Activated CD4-positive, alpha-beta T cell treated with anti-CD3 and anti-CD28 coated beads, Interleukin-2, amount 10 ng/mL, durations not matched to agents 24 days and 14 days (primary cell): ENCODE results near the gene STUB1. TPM values are rescaled to one million over a fixed set of nuclear protein-coding genes. Genes with fewer than 3 reads are reported as not detected.

Experiments
- DNase-seq: peaks from one replicate; pipeline ENCODE4 v3.0.0; 2022
- H3K27ac Mint-ChIP-seq: one replicate; pipeline ENCODE4 v1.8.0; 2022; ENCODE audit warnings: mild to moderate bottlenecking, mixed read lengths
- H3K27me3 Mint-ChIP-seq: one replicate; pipeline ENCODE4 v1.8.0; 2022; ENCODE audit warnings: mixed read lengths
- H3K36me3 Mint-ChIP-seq: one replicate; pipeline ENCODE4 v1.8.0; 2022; ENCODE audit warnings: low read depth, mild to moderate bottlenecking, mixed read lengths
- H3K4me1 Mint-ChIP-seq: one replicate; pipeline ENCODE4 v1.8.0; 2021; ENCODE audit warnings: mixed read lengths
- H3K4me3 Mint-ChIP-seq: one replicate; pipeline ENCODE4 v1.8.0; 2022; ENCODE audit warnings: mild to moderate bottlenecking, moderate library complexity, mixed read lengths
- H3K9me3 Mint-ChIP-seq: one replicate; pipeline ENCODE4 v1.8.0; 2021; ENCODE audit warnings: mixed read lengths
- intact Hi-C: fragments of 100-400 bp; cut with micrococcal nuclease; formaldehyde crosslinking; loops from one replicate; pipeline ENCODE4 v1.15.1; 2023
- total RNA-seq: library from RNA; stranded (reverse); gene quantifications from 2 replicates; pipeline ENCODE4 v1.2.3, GENCODE V29; 2022

Gene STUB1
- total RNA-seq, 1 donor from 2014 or later: 93.8 TPM

DNA sequence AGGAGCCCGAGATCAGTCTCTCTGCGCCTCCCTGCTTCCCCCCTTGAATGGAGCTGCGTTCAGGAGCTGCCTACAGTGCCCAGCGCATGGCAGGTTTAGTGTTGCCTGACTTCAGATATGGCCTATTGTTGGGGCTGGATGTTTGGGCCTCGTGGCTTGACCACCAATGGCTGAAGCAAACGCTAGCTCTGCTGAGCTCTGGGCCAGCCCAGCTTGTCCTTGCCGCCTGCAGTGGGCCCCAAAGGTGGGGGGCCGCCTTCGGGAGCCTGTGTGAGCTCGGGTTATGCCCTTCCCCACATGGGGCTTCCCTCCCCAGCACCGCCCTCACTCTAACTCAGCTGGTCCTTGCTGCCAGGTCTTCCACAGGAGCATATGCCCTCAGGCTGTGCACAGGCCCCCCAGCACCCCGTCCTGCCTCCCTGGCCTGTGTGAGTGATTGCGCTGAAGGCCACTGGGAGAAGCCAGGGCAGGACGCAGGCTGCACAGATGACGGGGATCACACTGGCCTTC lies 42.1 kb upstream of the STUB1 start:
- Mint-ChIP-seq H3K4me1 (peaks cover 6% of the 10 kb centered on the region), H3K4me3 (no peak overlapping the region), H3K36me3 (no peaks in the 10 kb centered on the region), H3K9me3 (no peaks in the 10 kb centered on the region), H3K27ac (no peak overlapping the region), H3K27me3 (peaks cover 2% of the 10 kb centered on the region)
- intact Hi-C loops: no loop called here
- no peak for DNase-seq

DNA sequence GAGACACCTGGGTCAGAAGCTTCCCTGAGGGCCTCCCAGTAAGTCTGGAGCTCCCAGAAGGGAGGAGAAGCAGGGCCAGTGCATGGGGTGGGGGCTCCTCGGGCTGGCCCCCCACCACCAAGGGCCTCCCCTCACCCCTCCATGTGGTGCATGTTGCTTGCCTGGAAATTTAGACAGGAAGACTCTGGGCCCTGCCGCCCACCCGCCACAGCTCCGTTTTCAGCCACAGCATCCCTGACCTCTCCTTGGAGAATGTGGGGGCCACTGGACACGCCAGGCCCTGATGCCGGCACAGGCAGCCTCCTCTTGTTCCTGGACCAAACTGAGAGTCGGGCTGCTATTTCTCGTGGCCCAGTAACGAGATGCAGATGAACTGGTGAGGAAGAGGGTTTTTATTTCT lies 41.4 kb upstream of the STUB1 start:
- intact Hi-C loops: no loop called here
- Mint-ChIP-seq H3K9me3 (no peaks in the 10 kb centered on the region), H3K36me3 (no peaks in the 10 kb centered on the region), H3K4me3 (no peak overlapping the region), H3K27me3 (peaks cover 2% of the 10 kb centered on the region), H3K4me1 (peaks cover 8% of the 10 kb centered on the region), H3K27ac (no peak overlapping the region)
- DNase-seq: no peak

DNA sequence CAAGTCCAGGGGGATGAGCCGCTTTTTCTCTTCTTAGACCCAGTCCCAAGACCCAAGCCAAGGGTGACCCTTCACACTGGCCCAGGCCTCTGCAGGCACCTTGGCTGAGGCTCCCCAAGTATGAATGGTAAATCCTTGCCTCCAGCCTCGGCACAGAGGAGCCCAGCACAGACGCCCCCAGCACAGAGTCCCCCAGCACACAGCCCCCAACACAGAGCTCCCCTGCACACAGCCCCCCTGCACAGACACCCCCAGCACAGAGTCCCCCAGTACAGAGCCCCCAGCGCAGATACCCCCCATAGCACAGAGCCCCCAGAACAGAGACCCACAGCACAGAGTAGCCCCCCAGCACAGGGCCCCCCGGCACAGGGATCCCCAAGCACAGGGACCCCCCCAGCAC lies 39.6 kb upstream of the STUB1 start:
- H3K4me3 Mint-ChIP-seq: peak overlapping the region; percentile 65
- no peaks in the 10 kb centered on the region for H3K9me3 Mint-ChIP-seq
- peaks cover 13% of the 10 kb centered on the region for H3K4me1 Mint-ChIP-seq
- no peak overlapping the region for H3K27ac Mint-ChIP-seq
- intact Hi-C loops: loop anchor here (1.0 kb wide), 1 partner anchor 9 kb away; the partner anchor contains the start of gene WDR90
- H3K27me3 Mint-ChIP-seq: peaks cover 2% of the 10 kb centered on the region
- no peak for DNase-seq
- peaks cover 5% of the 10 kb centered on the region for H3K36me3 Mint-ChIP-seq

DNA sequence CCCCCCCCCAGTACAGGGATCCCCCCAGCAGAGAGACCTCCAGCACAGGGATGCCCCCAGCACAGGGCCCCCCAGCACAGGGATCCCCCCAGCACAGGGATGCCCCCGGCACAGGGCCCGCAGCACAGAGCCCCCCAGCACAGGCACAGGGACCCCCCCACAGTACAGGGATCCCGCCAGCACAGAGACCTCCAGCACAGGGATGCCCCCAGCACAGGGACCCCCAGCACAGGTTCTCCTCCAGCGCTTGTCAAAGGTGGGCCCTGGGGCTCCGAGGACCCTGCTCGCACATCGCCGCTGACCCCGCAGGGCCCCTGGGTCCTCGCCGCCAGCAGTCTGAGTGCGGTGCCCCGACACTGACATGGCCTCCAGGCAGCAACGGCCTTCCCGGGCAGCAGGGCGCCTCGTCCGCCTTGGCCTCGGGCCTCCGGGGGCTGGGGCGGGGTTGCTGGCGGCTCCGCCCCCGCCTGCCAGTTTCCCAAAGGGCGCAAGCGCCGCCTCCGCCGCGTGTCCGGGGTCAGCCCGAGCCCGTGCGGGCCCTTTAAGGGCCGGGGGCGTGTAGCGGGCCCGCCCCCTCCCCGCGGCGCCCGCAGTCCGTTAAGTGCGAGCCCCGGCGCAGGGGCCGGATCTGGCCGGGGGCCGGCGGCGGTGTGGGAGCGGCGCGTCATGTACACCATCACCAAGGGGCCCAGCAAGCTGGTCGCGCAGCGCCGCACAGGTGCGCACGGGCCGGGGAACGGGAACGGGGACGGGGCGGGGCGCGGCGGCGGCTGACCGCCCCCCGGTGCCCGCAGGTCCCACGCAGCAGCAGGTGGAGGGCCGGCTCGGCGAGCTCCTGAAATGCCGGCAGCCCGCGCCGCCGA lies 38.7 kb upstream of the STUB1 start, which contains the start of gene MCRIP2:
Gene MCRIP2, plus strand, starts transcription at position 503 of the 863 bp plus-strand sequence. Its CDS starts 164 bp downstream, at position 667.
- Mint-ChIP-seq H3K4me3 (peak within 1 kb of the TSS; percentile 80), H3K36me3 (peaks cover 5% of the 10 kb centered on the region), H3K27me3 (peaks cover 2% of the 10 kb centered on the region), H3K9me3 (no peaks in the 10 kb centered on the region), H3K4me1 (peaks cover 12% of the 10 kb centered on the region), H3K27ac (peak within 1 kb of the TSS; percentile 67)
- DNase-seq: peak; percentile 95
- intact Hi-C loops: loop anchor here (1.0 kb wide), 1 partner anchor 8 kb away; the partner anchor contains the start of gene WDR90

DNA sequence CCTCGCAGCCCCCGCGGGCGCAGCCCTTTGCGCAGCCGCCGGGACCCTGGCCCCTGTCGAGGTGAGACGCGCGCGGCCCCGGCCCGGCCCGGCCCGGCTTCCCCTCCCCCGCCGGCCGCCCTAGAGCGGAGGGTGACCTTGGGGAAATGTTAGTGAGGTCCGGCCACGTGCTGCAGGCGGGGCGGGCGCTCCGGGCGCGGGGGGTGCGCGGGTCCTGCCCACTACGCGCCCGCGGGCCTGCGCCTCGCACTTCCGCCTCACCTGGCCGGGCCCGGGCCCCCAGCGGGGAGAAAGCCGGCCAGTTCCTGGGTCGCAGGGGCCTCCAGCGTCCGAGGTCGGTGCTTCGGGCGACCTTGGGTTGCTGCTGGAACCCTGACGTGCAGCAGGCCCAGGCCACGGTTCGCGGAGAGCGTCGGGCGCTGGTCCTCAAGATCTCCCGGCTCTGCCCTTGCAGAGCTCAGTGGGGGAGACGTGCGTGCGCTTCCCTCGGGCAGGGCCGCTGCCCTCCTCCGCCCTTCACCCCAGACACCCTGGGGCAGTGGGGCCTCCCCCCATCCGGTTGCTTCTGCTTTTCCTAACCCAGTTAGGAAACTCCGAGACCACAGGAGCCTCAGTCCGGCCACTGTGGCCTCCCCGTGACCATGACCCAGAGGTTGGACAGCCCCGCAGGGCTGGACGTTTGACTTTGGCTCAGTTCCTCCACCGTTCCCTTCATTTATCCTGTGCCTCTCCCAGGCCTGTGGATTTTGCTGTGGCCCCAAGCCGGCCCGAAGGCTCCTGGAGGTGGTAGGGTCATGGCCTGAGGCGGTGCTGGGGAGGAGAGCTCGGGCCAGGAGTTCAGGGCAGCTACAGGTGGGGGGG lies 37.8 kb upstream of the STUB1 start:
- intact Hi-C loops: no loop called here
- no peaks in the 10 kb centered on the region for H3K27me3 Mint-ChIP-seq
- H3K9me3 Mint-ChIP-seq: no peaks in the 10 kb centered on the region
- H3K36me3 Mint-ChIP-seq: peaks cover 8% of the 10 kb centered on the region
- peak overlapping the region; percentile 80 for H3K4me3 Mint-ChIP-seq
- H3K27ac Mint-ChIP-seq: peak overlapping the region; percentile 67
- peak; percentile 85 for DNase-seq
- peaks cover 10% of the 10 kb centered on the region for H3K4me1 Mint-ChIP-seq

DNA sequence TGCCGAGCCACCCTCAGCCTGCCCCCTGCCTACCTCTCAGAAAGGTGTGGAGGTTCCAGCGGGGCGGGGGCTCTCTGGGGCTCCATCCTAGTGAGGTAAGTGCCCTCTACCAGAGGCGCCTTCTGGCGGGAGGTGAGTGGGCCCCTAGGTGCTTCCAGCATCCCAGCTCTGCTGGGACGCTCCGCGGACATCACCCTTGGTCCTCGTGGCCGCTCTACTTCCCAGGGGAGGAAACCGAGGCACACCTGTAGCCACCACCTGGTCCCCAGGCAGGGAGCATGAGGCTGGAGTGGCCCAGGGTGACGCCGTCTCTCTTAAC lies 37.2 kb upstream of the STUB1 start:
- Mint-ChIP-seq H3K36me3 (peaks cover 8% of the 10 kb centered on the region), H3K27me3 (no peaks in the 10 kb centered on the region)
- intact Hi-C loops: no loop called here

DNA sequence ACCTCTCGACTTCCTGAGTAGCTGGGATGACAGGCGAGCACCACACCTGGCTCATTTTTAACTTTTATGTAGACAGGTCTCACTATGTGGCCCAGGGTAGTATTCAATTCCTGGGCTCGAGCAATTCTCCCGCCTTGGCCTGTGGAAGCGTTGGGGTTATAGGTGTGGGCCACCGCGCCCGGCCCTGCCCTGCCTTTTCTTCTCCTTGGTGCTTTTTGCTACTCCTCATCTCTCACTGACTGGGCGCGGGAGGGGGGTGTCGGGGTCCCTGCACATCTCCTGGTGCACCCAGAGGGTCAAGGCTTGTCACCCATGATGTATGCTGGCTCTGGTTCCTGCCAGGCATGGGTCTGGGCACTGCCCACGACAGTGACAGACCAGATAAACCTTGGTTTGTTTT lies 35.7 kb upstream of the STUB1 start:
- Mint-ChIP-seq H3K4me1 (peaks cover 10% of the 10 kb centered on the region), H3K9me3 (no peaks in the 10 kb centered on the region), H3K36me3 (peaks cover 10% of the 10 kb centered on the region), H3K27me3 (no peaks in the 10 kb centered on the region), H3K4me3 (peak overlapping the region; percentile 58), H3K27ac (no peak overlapping the region)
- DNase-seq: no peak
- intact Hi-C loops: no loop called here

More for the DNA sequence above, 37.2 kb upstream of the STUB1 start:
- Mint-ChIP-seq H3K27ac (peak overlapping the region; percentile 67), H3K4me3 (peak overlapping the region; percentile 80), H3K4me1 (peaks cover 10% of the 10 kb centered on the region), H3K9me3 (no peaks in the 10 kb centered on the region)
- DNase-seq: no peak

DNA sequence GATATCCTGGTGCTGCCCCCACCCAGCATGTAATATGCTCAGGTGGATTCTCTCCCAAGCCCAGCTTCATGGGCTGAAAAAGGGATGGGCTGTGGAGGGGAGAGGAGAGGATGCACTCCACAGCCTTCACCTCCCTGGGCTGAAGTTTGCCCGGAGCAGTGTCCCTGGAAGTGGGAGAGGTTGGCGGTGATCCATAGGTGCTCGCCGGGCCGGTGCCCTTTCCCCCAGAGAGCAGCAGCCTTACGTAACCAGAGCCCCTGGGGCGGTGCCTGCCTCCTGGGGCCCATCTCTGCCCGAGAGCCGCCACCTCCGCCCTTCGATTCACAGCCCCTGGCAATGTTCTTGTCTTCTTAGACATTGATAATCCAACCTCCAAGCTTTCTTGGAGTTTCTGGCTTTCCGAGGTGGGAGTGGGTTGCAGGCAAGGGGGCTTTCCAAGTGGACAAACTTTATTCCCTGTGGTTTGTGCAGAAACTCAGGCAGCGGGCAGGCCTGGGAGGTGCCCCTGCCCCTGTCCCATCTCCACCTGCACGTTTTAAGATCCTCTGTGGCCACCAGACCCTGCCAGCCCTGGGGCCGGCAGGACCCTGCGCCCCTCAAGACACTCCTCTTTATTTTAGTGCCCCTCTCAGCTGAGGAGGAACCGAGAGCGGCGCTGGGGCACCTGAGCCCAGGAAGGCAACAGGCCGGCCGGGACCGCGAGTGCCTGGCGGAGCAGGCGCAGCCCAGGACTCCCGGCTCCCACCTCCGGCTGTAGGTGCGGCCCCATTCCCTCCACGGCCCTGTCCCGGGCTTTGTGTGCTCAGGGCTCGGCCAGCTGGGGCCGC lies 34.1 kb upstream of the STUB1 start:
- no peaks in the 10 kb centered on the region for H3K9me3 Mint-ChIP-seq
- peaks cover 10% of the 10 kb centered on the region for H3K36me3 Mint-ChIP-seq
- intact Hi-C loops: no loop called here
- no peak for DNase-seq
- H3K4me3 Mint-ChIP-seq: no peak overlapping the region
- H3K4me1 Mint-ChIP-seq: peaks cover 10% of the 10 kb centered on the region
- no peak overlapping the region for H3K27ac Mint-ChIP-seq
- no peaks in the 10 kb centered on the region for H3K27me3 Mint-ChIP-seq

DNA sequence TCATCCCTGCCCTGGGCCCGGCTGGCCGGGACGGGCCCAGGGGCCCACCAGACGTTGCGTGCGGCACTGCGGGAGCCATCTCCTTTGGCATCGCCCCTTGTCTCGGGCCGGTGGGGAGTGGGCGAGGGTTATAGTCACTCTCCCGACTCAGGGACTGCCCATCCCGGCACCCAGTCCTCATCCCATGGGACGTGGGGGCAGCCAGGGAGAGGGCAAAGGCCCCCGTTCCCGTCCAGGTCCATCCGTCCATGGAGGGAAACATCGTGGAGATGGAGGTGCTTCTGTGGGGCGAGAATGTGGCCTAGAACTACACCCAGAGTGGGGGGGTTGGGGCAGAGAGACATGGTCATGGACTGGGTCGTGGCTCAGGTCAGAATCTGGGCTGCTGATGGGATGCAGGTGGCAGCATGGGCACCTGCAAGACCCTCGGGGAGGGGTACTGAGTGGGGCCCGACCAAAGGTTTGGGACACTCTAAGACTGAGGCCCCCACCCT lies 33.5 kb upstream of the STUB1 start:
- intact Hi-C loops: no loop called here
- no peak overlapping the region for H3K4me3 Mint-ChIP-seq
- no peak overlapping the region for H3K27ac Mint-ChIP-seq
- peaks cover 10% of the 10 kb centered on the region for H3K36me3 Mint-ChIP-seq
- peaks cover 10% of the 10 kb centered on the region for H3K4me1 Mint-ChIP-seq
- H3K27me3 Mint-ChIP-seq: no peaks in the 10 kb centered on the region
- DNase-seq: no peak
- H3K9me3 Mint-ChIP-seq: no peaks in the 10 kb centered on the region

DNA sequence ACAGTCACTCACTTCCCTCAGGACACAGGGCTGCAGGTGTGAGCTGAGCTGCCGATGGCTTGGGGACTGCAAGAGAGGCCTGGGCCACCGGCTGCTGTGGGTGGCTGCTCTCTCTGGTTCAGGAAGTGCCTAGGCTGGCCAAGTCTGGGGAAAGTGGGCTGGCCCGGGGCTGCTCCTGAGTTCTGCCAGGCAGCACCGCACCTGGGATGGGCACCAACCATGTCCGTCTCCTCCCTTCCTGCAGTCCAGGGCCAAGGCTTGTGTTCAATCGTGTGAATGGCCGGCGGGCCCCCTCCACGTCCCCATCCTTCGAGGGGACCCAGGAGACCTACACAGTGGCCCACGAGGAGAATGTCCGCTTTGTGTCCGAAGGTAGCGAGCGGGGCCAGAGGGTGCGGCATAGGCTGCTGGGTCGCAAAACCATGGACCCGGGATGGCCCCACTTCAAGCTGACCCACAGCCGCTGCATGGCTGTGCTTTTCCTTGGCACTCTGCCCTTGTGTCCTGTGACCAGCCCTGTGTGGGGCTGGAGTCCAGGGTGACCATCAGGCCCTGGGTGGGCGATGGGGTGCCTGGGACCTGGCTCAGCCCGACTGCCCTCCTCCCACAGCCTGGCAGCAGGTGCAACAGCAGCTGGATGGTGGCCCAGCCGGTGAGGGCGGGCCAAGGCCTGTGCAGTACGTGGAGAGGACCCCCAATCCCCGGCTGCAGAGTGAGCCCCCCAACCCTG lies 32.9 kb upstream of the STUB1 start:
- Mint-ChIP-seq H3K27me3 (no peaks in the 10 kb centered on the region), H3K36me3 (peaks cover 10% of the 10 kb centered on the region), H3K27ac (no peak overlapping the region), H3K9me3 (no peaks in the 10 kb centered on the region), H3K4me3 (no peak overlapping the region), H3K4me1 (peaks cover 10% of the 10 kb centered on the region)
- DNase-seq: no peak
- intact Hi-C loops: no loop called here

DNA sequence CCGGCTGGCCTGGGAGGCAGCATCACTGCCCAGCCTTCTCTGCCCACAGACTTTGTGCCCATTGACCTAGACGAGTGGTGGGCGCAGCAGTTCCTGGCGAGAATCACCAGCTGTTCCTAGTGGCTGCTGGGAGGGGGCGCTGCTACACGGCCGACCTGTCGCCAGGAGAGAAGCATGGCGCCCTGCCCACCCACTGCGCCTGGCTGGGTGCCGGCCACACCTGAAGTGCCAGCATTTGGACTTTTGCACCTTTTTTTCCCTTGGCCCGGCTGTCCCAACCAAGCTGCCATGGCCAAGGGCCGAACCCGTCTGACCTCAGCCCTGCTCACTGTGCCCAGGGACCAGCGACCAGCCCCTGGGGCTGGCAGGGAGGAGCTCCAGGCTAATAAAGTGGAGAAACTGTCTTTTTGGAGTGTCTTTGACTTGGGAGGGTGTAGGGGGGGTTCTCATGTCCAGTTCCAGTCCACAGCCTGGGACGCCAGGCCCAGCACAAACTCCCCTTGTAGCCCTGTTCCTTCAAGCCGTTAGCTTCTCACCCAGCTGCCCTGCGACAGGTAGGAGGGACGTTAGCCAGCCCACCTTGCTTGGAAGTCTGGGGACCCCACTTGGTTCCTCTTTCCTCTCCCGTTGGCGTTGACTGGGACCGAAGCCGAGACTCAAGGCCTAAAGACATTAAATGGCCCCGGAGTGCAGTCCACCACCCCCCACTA lies 32.0 kb upstream of the STUB1 start:
- peak overlapping the region; percentile 85 for H3K27ac Mint-ChIP-seq
- H3K4me3 Mint-ChIP-seq: peak overlapping the region; percentile 86
- intact Hi-C loops: loop anchor here (2.0 kb wide), 2 partner anchors 37 to 59 kb away; partner anchors contain the start of gene JMJD8
- H3K4me1 Mint-ChIP-seq: peaks cover 10% of the 10 kb centered on the region
- DNase-seq: peak; percentile 77
- H3K9me3 Mint-ChIP-seq: no peaks in the 10 kb centered on the region
- peaks cover 10% of the 10 kb centered on the region for H3K36me3 Mint-ChIP-seq
- no peaks in the 10 kb centered on the region for H3K27me3 Mint-ChIP-seq
